SK-N-SH (cell line): ENCODE measurements around the gene ZNF609.

Experiments used
- CTCF ChIP-seq: fragments of 200-600 bp; sonication (generic); IDR thresholded peaks from 2 replicates; pipeline ENCODE4 v1.6.1; 2017; ENCODE audit warnings: antibody characterized with exemption, mild to moderate bottlenecking, moderate library complexity
- FOXM1 ChIP-seq: IDR thresholded peaks from 2 replicates; pipeline ENCODE4 v1.4.0; 2012; ENCODE audit warnings: low read depth, mild to moderate bottlenecking
- MAX ChIP-seq: IDR thresholded peaks from 2 replicates; pipeline ENCODE4 v1.4.0; 2012; ENCODE audit warnings: low read depth
- PBX3 ChIP-seq: IDR thresholded peaks from 2 replicates; pipeline ENCODE4; 2012
- RAD21 ChIP-seq: IDR thresholded peaks from 2 replicates; pipeline ENCODE4 v1.6.1; 2012; ENCODE audit warnings: mild to moderate bottlenecking, low read length
- RCOR1 ChIP-seq: fragments of 150-350 bp; IDR thresholded peaks from 2 replicates; pipeline ENCODE4 v1.6.1; 2017; ENCODE audit warnings: antibody characterized with exemption, low read length
- REST ChIP-seq: IDR thresholded peaks from 2 replicates; pipeline ENCODE4 v1.6.1; 2012; ENCODE audit warnings: mild to moderate bottlenecking, low read depth, low read length, moderate library complexity
- SIN3A ChIP-seq: IDR thresholded peaks from 2 replicates; pipeline ENCODE4 v1.6.1; 2012; ENCODE audit warnings: low read depth, mild to moderate bottlenecking, low read length, moderate library complexity, borderline replicate concordance

- TF ChIP-seq RAD21: no peak
- TF ChIP-seq CTCF: no peak
- no peak for TF ChIP-seq PBX3
- no peak for TF ChIP-seq FOXM1
- TF ChIP-seq SIN3A: no peak
- no peak for TF ChIP-seq REST
- no peak for TF ChIP-seq RCOR1
- no peak for TF ChIP-seq MAX
These were observed 256.1 kb downstream of the ZNF609 start for GRCh38 chr15:64716452-64716851.
